H1 (cell line): ENCODE results near the gene CYB5R3. TPM values are rescaled to one million over a fixed set of nuclear protein-coding genes. Genes with fewer than 3 reads are reported as not detected.

Experiments used
- CTCF ChIA-PET: fragments of 300-600 bp; sonication (Branson Sonifier 250); formaldehyde crosslinking; loops from one replicate; lab custom pipeline; 2021; ENCODE audit not compliant: partially characterized antibody; lab: Charles Lee
- POLR2A ChIA-PET: fragments of 300-600 bp; sonication (Branson Sonifier 250); formaldehyde crosslinking; loops from one replicate; lab custom pipeline; 2021; ENCODE audit warnings: inconsistent platforms; ENCODE audit not compliant: partially characterized antibody; lab: Charles Lee
- DNase-seq, 2 experiments: peaks; one replicate each; pipeline versions ENCODE4 v3.0.0 to v3.0.0-alpha.2; 2010 to 2022; ENCODE audit warnings: low spot score in 2 of 2, low read depth in 1 of 2, mixed read lengths in 1 of 2
- FAIRE-seq: peaks from 2 replicates; lab custom pipeline; 2011; peaks lifted over from hg19 to GRCh38; lab: Jason Lieb, UNC
- H2AFZ ChIP-seq: 2 replicates; pipeline ENCODE4 v1.8.1; 2012; ENCODE audit warnings: low read length, inconsistent platforms
- H2AK5ac ChIP-seq: 2 replicates; pipeline ENCODE4 v1.6.1; 2013; ENCODE audit warnings: low read depth, low read length
- H2BK120ac ChIP-seq: replicated peaks from 2 replicates; pipeline ENCODE3; 2013; ENCODE audit warnings: low read depth, low read length, inconsistent platforms
- H2BK12ac ChIP-seq: 2 replicates; pipeline ENCODE4 v1.6.1; 2013; ENCODE audit warnings: low read depth, low read length
- H2BK15ac ChIP-seq: 2 replicates; pipeline ENCODE4 v1.6.1; 2013; ENCODE audit warnings: low read length
- H2BK20ac ChIP-seq: 2 replicates; pipeline ENCODE4 v1.6.1; 2013; ENCODE audit warnings: low read length
- H2BK5ac ChIP-seq: 2 replicates; pipeline ENCODE4 v1.6.1; 2013; ENCODE audit warnings: low read depth, low read length
- H3K14ac ChIP-seq: 2 replicates; pipeline ENCODE4 v1.6.1; 2013; ENCODE audit warnings: inconsistent platforms; ENCODE audit not compliant: insufficient read length
- H3K18ac ChIP-seq: 2 replicates; pipeline ENCODE4 v1.6.1; 2013; ENCODE audit warnings: low read length; ENCODE audit errors: extremely low read depth
- H3K23ac ChIP-seq: 2 replicates; pipeline ENCODE4 v1.6.1; 2013; ENCODE audit warnings: inconsistent platforms; ENCODE audit not compliant: insufficient read length
- H3K23me2 ChIP-seq: 2 replicates; pipeline ENCODE4 v1.6.1; 2013; ENCODE audit warnings: low read depth, low read length
- H3K27ac ChIP-seq: 2 replicates; pipeline ENCODE4 v1.6.1; 2011; ENCODE audit warnings: low read depth, low read length, inconsistent platforms
- H3K27me3 ChIP-seq, 4 experiments: replicated peaks in 1 of 4; 1 replicate in 1 of 4; 2 replicates in 3 of 4; pipeline versions ENCODE4 v1.6.1 to v1.8.1; 2011 to 2013; ENCODE audit warnings: low read length in 3 of 4, mild to moderate bottlenecking in 3 of 4, inconsistent platforms in 2 of 4, mixed read lengths in 2 of 4, moderate library complexity in 1 of 4; ENCODE audit not compliant: control insufficient read depth in 3 of 4, insufficient read depth in 3 of 4; ENCODE audit errors: extremely low read depth in 1 of 4
- H3K36me3 ChIP-seq, 4 experiments: 2 replicates each; pipeline versions ENCODE4 v1.6.1 to v1.8.1; 2011 to 2013; ENCODE audit warnings: mild to moderate bottlenecking in 4 of 4, low read length in 3 of 4, moderate library complexity in 2 of 4, control low read depth in 1 of 4, inconsistent platforms in 1 of 4; ENCODE audit not compliant: insufficient read depth in 4 of 4, control insufficient read depth in 2 of 4
- H3K4ac ChIP-seq: replicated peaks from 2 replicates; pipeline ENCODE3; 2013; ENCODE audit warnings: low read length, low read depth, mixed read lengths, inconsistent platforms; ENCODE audit not compliant: insufficient read length
- H3K4me1 ChIP-seq, 4 experiments: replicated peaks in 1 of 4; 1 replicate in 1 of 4; 2 replicates in 3 of 4; pipeline versions ENCODE4 v1.6.1 to v1.8.1; 2011 to 2013; ENCODE audit warnings: low read length in 3 of 4, inconsistent platforms in 2 of 4, mixed read lengths in 1 of 4; ENCODE audit not compliant: insufficient read depth in 4 of 4, control insufficient read depth in 3 of 4
- H3K4me2 ChIP-seq, 2 experiments: 2 replicates each; pipeline versions ENCODE4 v1.6.1 to v1.8.1; 2011 to 2013; ENCODE audit warnings: low read depth in 2 of 2, low read length in 2 of 2, control low read depth in 1 of 2, inconsistent platforms in 1 of 2, mild to moderate bottlenecking in 1 of 2; ENCODE audit not compliant: insufficient read depth in 1 of 2
- H3K4me3 ChIP-seq, 4 experiments: fragments of 200-600, 300-600 bp in 1 of 4; sonication (generic), shearing (Covaris generic), sonication (Bioruptor Twin) in 1 of 4; 2 replicates each; pipeline versions ENCODE4 v1.5.1 to v1.8.1; 2011 to 2016; ENCODE audit warnings: low read length in 4 of 4, low read depth in 3 of 4, control low read depth in 2 of 4, inconsistent platforms in 2 of 4, mild to moderate bottlenecking in 2 of 4, mixed read lengths in 1 of 4, moderate library complexity in 1 of 4; ENCODE audit not compliant: insufficient read depth in 2 of 4; ENCODE audit errors: extremely low read depth in 1 of 4
- H3K56ac ChIP-seq: replicated peaks from 2 replicates; pipeline ENCODE3; 2013; ENCODE audit warnings: low read depth, mild to moderate bottlenecking, mixed read lengths, low read length, inconsistent platforms; ENCODE audit not compliant: insufficient read length
- H3K79me1 ChIP-seq: 2 replicates; pipeline ENCODE4 v1.6.1; 2013; ENCODE audit warnings: low read depth, low read length, control low read depth
- H3K79me2 ChIP-seq, 2 experiments: 2 replicates each; pipeline versions ENCODE4 v1.6.1 to v1.8.1; 2012 to 2013; ENCODE audit warnings: low read length in 2 of 2, mild to moderate bottlenecking in 2 of 2, inconsistent platforms in 1 of 2; ENCODE audit not compliant: insufficient read depth in 2 of 2, control insufficient read depth in 1 of 2
- H3K9ac ChIP-seq, 4 experiments: replicated peaks in 1 of 4; 1 replicate in 1 of 4; 2 replicates in 3 of 4; pipeline versions ENCODE4 v1.6.1 to v1.8.1; 2011 to 2013; ENCODE audit warnings: low read depth in 3 of 4, low read length in 3 of 4, control low read depth in 2 of 4, mild to moderate bottlenecking in 2 of 4, moderate library complexity in 2 of 4, inconsistent platforms in 1 of 4; ENCODE audit errors: extremely low read depth in 1 of 4
- H3K9me3 ChIP-seq, 2 experiments: 2 replicates each; pipeline versions ENCODE4 v1.6.1 to v1.8.1; 2012 to 2013; ENCODE audit warnings: mild to moderate bottlenecking in 2 of 2, moderate library complexity in 2 of 2, control low read depth in 1 of 2, inconsistent platforms in 1 of 2, low read depth in 1 of 2, low read length in 1 of 2, mixed read lengths in 1 of 2; ENCODE audit not compliant: insufficient read depth in 2 of 2
- H4K20me1 ChIP-seq, 2 experiments: replicated peaks in 1 of 2; 2 replicates each; pipeline versions ENCODE3 to v1.8.1; 2011 to 2013; ENCODE audit warnings: inconsistent platforms in 2 of 2, low read length in 2 of 2, mild to moderate bottlenecking in 1 of 2; ENCODE audit not compliant: insufficient read depth in 2 of 2, control insufficient read depth in 1 of 2
- H4K5ac ChIP-seq: 2 replicates; pipeline ENCODE4 v1.6.1; 2013; ENCODE audit warnings: low read length, low read depth, mixed read lengths, inconsistent platforms; ENCODE audit not compliant: insufficient read length
- H4K8ac ChIP-seq: 2 replicates; pipeline ENCODE4 v1.8.0; 2013; ENCODE audit warnings: mild to moderate bottlenecking, moderate library complexity, low read length, inconsistent platforms; ENCODE audit not compliant: insufficient read depth; ENCODE audit errors: extremely low read depth
- H4K91ac ChIP-seq: replicated peaks from 2 replicates; pipeline ENCODE3; 2013; ENCODE audit warnings: low read length, mixed read lengths, inconsistent platforms; ENCODE audit not compliant: insufficient read length
- BRCA1 ChIP-seq: IDR thresholded peaks from 2 replicates; pipeline ENCODE4 v1.6.1; 2012; ENCODE audit warnings: low read depth, low read length, improper control_type of control experiment
- CTBP2 ChIP-seq: IDR thresholded peaks from 2 replicates; pipeline ENCODE4 v1.7.0; 2011; ENCODE audit warnings: borderline replicate concordance, mild to moderate bottlenecking, moderate library complexity, mixed read lengths, low read length; ENCODE audit not compliant: insufficient read depth, insufficient read length
- GABPA ChIP-seq: IDR thresholded peaks from 2 replicates; pipeline ENCODE4 v1.6.1; 2011; ENCODE audit warnings: mild to moderate bottlenecking, low read length, moderate library complexity, borderline replicate concordance; ENCODE audit not compliant: insufficient read depth
- JUND ChIP-seq: IDR thresholded peaks from 2 replicates; pipeline ENCODE4 v1.6.1; 2011; ENCODE audit warnings: mild to moderate bottlenecking, improper control_type of control experiment, low read length
- POLR2AphosphoS5 ChIP-seq: IDR thresholded peaks from 2 replicates; pipeline ENCODE4 v1.6.1; 2011; ENCODE audit warnings: low read depth, low read length
- SUZ12 ChIP-seq: fragments of 200-600 bp; sonication (generic); IDR thresholded peaks from 2 replicates; pipeline ENCODE4 v1.6.1; 2012; ENCODE audit warnings: mild to moderate bottlenecking, inconsistent platforms, low read length, moderate library complexity, mixed read lengths
- TAF7 ChIP-seq: optimal IDR thresholded peaks from 2 replicates; pipeline ENCODE3; 2011; ENCODE audit warnings: low read depth, mild to moderate bottlenecking, inconsistent platforms, low read length, moderate library complexity, borderline replicate concordance
- TBP ChIP-seq: IDR thresholded peaks from 2 replicates; pipeline ENCODE4 v1.6.1; 2011; ENCODE audit warnings: low read depth, low read length, improper control_type of control experiment
- ZNF274 ChIP-seq: IDR thresholded peaks from 2 replicates; pipeline ENCODE4 v1.7.0; 2012; ENCODE audit warnings: low read length, borderline replicate concordance; ENCODE audit errors: extremely low read depth
- WGBS, 2 experiments: shearing (Covaris generic) in 1 of 2; methylation state at CpG; one replicate each; pipeline versions ENCODE4 v1.1.6 to v1.1.7; 2013 to 2015; ENCODE audit warnings: low lambda C conversion rate in 2 of 2, mixed read lengths in 2 of 2, inconsistent platforms in 1 of 2, low coverage in 1 of 2, missing lambda C conversion rate in 1 of 2; ENCODE audit not compliant: insufficient replicate concordance in 2 of 2, insufficient coverage in 1 of 2, insufficient read length in 1 of 2; ENCODE audit errors: extremely low coverage in 1 of 2, missing lambda C conversion rate in 1 of 2; 5-methylcytosine and 5-hydroxymethylcytosine counted together
- polyA plus RNA-seq, 7 experiments: library from polyadenylated mRNA; depleted of rRNA in 3 of 7; stranded (reverse) in 5 of 7; unstranded in 2 of 7; fragments of >200 nt in 5 of 7; fragments of 200-250 nt in 2 of 7; gene quantifications; 1 replicate in 5 of 7; 2 replicates in 1 of 7; 4 replicates in 1 of 7; pipeline versions ENCODE4 v1.2.1 to v1.2.3, GENCODE V29; 2011 to 2013; ENCODE audit warnings: missing spikeins in 2 of 7, mixed read lengths in 2 of 7
- total RNA-seq: library from RNA; stranded (reverse); fragmentation: NEBNext Ultra II Directional; extraction: Animal tissue kit (Norgen Biotek cat#: 25700); gene quantifications from 2 replicates; pipeline ENCODE4 v1.2.1, GENCODE V29; 2021

CYB5R3 gene
- total and polyA plus RNA-seq, 2 of the 8 experiments (the other 6 are each of a cell fraction or from before 2014, with no cell fraction given) = 75.3 to 113 TPM

- Histone ChIP-seq H2BK5ac (no peak overlapping the region), H3K27ac (no peak overlapping the region), H4K20me1 (no peaks in the 10 kb centered on the region), H2BK15ac (no peak overlapping the region), H2BK12ac (no peak overlapping the region), H3K4me3 (no peak overlapping the region), H3K36me3 (no peaks in the 10 kb centered on the region), H3K9me3 (no peaks in the 10 kb centered on the region), H3K27me3 (no peaks in the 10 kb centered on the region), H2AK5ac (no peak overlapping the region), H3K14ac (no peak overlapping the region), H3K9ac (no peak overlapping the region), H3K23me2 (peaks cover 3% of the 10 kb centered on the region; the same call in 1 of the 2 replicates), H4K8ac (no peak overlapping the region), H3K4me1 (no peaks in the 10 kb centered on the region), H3K56ac (no peak overlapping the region), H2AFZ (no peak overlapping the region), H3K79me2 (no peaks in the 10 kb centered on the region), H2BK120ac (no peak overlapping the region), H3K4me2 (no peak overlapping the region), H3K23ac (no peak overlapping the region), H4K91ac (no peak overlapping the region), H4K5ac (no peak overlapping the region), H3K4ac (no peak overlapping the region), H3K18ac (no peak overlapping the region), H3K79me1 (no peaks in the 10 kb centered on the region; the same call in 1 of the 2 replicates), H2BK20ac (no peak overlapping the region)
- CTCF ChIA-PET = interaction anchor here (0.6 to 3.9 kb wide), 4 partner anchors 32 to 1651 kb away, joined by 3 to 22 read pairs (median 4); no protein-coding TSS in a partner anchor
- no peak for DNase-seq
- POLR2A ChIA-PET = interaction anchor here (1.2 to 9.4 kb wide), 3 partner anchors 11 to 362 kb away, joined by 3 to 74 read pairs (median 24); partner anchors contain the start of genes PACSIN2 and POLDIP3
- WGBS, 2 experiments = 90% methylated on average over 4 of the region's 4 CpGs; no CpG with 5 or more reads in 1 of the 2 experiments
- no peak for FAIRE-seq
- TF ChIP-seq GABPA (no peak), JUND (no peak), ZNF274 (no peak), TBP (no peak), POLR2AphosphoS5 (no peak), BRCA1 (no peak), SUZ12 (no peak), CTBP2 (no peak), TAF7 (no peak)
Measured at GRCh38 chr22:42653999-42654398, 4.8 kb upstream of the CYB5R3 start.
